Cardiac fibroblast (primary cell): ENCODE results near the gene PPARA.

Source experiments
- DNase-seq, 2 donors: peaks; one replicate each; pipeline versions ENCODE4 v3.0.0 to v3.0.0-alpha.2; 2010; ENCODE audit warnings: low read depth in 2 of 2
- H3K4me3 ChIP-seq, 2 donors: replicated peaks in 1 of 2; 1 replicate in 1 of 2; 2 replicates in 1 of 2; pipeline ENCODE4 v1.5.1; 2011; ENCODE audit warnings: low read depth in 2 of 2, low read length in 2 of 2, mild to moderate bottlenecking in 2 of 2, moderate library complexity in 1 of 2
- TF ChIP-seq, protein P1 (sequence below): IDR thresholded peaks from one replicate; pipeline ENCODE4 v1.5.1; 2011; ENCODE audit warnings: low read depth, mild to moderate bottlenecking, low read length, inconsistent platforms

Gene PPARA

DNA sequence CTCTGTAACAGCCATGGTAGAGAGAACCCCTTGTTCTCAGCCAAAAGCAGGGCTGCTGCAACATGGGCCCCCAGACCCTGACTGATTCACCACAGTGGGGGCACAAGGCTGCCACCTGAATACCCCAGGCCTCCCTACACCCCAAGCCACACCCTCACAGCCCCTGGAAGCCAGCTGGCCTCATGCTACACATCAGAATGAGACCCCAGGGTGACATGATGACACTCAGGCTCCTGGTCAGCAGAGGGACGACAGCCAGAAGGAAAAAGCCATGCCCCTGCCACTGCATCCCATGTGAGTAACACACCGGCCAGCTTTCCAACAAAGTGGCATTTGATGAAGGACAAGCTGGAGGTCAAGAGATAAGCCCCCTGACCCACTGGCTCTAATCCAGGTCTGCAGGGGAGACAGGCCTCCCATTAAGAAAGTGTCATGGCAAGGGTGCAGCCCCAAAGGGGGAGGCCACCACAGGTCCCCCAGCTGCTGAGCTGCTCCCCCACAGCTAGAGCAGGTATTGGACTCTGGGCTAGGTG lies 97.2 kb downstream of the PPARA start:
- no peak overlapping the region for H3K4me3 ChIP-seq
- DNase-seq = no peak
- TF ChIP-seq, protein P1, sequence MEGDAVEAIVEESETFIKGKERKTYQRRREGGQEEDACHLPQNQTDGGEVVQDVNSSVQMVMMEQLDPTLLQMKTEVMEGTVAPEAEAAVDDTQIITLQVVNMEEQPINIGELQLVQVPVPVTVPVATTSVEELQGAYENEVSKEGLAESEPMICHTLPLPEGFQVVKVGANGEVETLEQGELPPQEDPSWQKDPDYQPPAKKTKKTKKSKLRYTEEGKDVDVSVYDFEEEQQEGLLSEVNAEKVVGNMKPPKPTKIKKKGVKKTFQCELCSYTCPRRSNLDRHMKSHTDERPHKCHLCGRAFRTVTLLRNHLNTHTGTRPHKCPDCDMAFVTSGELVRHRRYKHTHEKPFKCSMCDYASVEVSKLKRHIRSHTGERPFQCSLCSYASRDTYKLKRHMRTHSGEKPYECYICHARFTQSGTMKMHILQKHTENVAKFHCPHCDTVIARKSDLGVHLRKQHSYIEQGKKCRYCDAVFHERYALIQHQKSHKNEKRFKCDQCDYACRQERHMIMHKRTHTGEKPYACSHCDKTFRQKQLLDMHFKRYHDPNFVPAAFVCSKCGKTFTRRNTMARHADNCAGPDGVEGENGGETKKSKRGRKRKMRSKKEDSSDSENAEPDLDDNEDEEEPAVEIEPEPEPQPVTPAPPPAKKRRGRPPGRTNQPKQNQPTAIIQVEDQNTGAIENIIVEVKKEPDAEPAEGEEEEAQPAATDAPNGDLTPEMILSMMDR = no peak

DNA sequence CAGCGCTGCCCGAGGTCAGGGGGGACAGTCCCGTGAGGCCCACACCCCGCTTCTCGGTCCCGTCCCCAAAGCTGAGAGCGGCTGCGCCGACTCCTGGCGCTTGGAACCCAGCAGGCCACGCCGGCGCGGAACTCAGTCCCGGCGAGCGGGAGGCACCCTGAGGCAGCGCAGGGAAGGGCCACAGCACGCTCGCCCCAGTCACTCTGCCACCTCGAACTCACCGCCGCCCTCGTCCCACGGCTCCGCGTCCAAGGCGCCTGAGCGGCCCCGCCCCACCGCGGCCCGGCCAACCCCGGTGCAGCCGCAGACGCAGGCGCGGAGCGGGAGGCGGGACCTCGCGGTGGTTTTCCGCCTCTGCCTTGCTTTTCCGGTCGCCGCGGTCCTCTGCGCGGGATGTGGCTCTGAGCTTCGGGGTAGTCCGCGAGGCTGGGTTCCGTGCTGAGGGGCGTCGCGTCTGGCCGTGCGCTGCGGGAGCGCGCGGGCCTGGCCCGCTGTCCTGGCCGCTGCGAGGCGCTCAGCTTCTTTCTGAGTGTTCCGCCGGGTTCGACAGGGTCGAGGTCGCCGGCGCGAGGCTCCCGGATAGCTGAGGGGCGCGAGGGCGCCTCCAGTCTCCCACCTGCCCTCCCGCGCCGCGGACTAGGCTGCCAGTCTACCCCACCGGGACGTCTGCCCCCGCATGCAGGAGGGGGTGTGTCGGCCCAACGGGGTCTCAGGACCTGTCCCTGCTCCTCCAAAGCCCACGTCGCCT lies 99.9 kb downstream of the PPARA start, which contains the start of gene CDPF1:
Gene CDPF1, minus strand, starts transcription at position 259 of the 748 bp plus-strand sequence. CDS start 2,009 bp downstream, outside the sequence.
- peak; percentile 73 to 84 for DNase-seq
- H3K4me3 ChIP-seq = peak within 1 kb of the TSS; percentile 86 to 88
- TF ChIP-seq, protein P1 = no peak

DNA sequence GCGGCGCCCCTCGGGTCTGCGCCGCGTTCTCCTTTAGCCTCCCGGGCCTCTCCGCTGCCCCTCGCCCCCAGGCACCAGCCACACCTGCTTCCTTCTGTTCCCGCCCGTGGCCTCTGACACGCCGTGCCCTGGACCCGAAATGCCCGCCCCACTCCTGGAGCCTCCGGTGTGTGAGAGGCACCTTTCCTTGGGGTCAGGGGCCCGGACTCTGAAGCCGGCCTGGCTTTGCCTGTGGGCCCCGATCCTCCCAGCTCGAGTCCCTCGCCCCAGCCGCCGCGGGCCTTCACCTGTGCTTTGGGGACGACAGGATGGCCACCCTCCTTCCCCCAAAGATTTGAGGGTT lies 100.4 kb downstream of the PPARA start:
- peak overlapping the region; percentile 86 to 88 for H3K4me3 ChIP-seq
- DNase-seq = no peak
- TF ChIP-seq, protein P1 = no peak

- no peak for DNase-seq
- H3K4me3 ChIP-seq = peak overlapping the region in 1 of 2 donors; percentile 88
- TF ChIP-seq, protein P1 = no peak
These were observed 100.9 kb downstream of the PPARA start for GRCh38 chr22:46251266-46251665.

- no peak overlapping the region for H3K4me3 ChIP-seq
- TF ChIP-seq, protein P1 = no peak
- no peak for DNase-seq
These were observed 101.6 kb downstream of the PPARA start for GRCh38 chr22:46251816-46252380.

GRCh38 chr22:46256358-46256958 lies 106.1 kb downstream of the PPARA start:
- no peak overlapping the region for H3K4me3 ChIP-seq
- TF ChIP-seq, protein P1 = no peak
- DNase-seq = no peak
